Measurements from ENCODE around the gene ALDH16A1. TPM values are rescaled to one million over a fixed set of nuclear protein-coding genes. Genes with fewer than 3 reads are reported as not detected.

Gene ALDH16A1
- total RNA-seq, 1 donor: 17.7 TPM

- DNase-seq (ENCODE audit: low read depth): no peak
- H3K4me3 ChIP-seq (ENCODE audit: low read depth, low read length): no peak overlapping the region
- no peak for TF ChIP-seq CTCF (IDR thresholded peaks at IDR 0.05; ENCODE audit: insufficient read depth, low read depth, low read length)
Observed at GRCh38 chr19:49427855-49428546, 25.0 kb upstream of the ALDH16A1 start.

DNA sequence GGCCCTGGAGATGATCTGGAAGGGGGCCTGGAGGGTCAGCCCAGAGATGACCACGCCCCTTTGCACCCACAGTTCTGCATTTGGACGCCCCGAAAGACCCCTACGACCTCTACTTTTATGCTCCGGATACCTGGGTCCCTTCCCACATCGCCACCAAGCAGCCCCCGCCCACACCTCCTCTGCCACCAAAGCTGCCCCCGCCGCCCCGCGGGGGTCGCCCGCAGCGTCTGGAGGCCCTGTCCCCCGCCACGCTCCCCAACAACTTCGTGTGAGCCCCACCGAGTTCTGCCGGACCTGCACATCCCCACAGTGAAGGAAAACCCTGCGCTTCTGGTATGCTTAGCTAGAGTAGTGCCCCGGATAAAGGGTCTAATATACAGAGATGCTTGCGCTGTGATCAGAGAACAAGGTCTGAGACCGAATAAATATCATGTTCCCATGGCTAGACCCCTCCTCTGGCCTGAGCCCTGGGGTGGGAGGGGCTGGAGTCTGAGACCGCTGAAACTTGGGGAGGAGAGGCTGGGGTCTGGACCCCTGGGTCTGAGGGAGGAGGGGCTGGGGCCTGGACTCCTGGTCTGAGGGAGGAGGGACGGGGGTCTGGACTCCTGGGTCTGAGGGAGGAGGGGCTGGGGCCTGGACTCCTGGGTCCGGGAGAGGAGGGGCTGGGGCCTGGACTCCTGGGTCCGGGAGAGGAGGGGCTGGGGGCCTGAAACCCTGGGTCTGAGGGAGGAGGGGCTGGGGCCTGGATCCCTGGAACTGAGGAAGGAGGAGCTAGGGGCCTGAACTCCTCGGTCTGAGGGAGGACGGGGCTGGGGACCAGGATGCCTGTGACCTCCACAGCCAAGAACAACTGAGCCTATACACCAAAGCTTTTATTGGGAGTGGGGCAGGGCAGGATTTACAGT lies 24.2 kb upstream of the ALDH16A1 start:
- DNase-seq (ENCODE audit: low read depth): no peak
- TF ChIP-seq CTCF (IDR thresholded peaks at IDR 0.05; ENCODE audit: insufficient read depth, low read depth, low read length): no peak
- H3K4me3 ChIP-seq (ENCODE audit: low read depth, low read length): no peak overlapping the region

- DNase-seq (ENCODE audit: low read depth): no peak
- no peak overlapping the region for H3K4me3 ChIP-seq (ENCODE audit: low read depth, low read length)
- TF ChIP-seq CTCF (IDR thresholded peaks at IDR 0.05; ENCODE audit: insufficient read depth, low read depth, low read length): no peak
Observed at GRCh38 chr19:49430172-49430677, 22.8 kb upstream of the ALDH16A1 start.

- TF ChIP-seq CTCF (IDR thresholded peaks at IDR 0.05; ENCODE audit: insufficient read depth, low read depth, low read length): peak; percentile 31
- DNase-seq (ENCODE audit: low read depth): no peak
- no peak overlapping the region for H3K4me3 ChIP-seq (ENCODE audit: low read depth, low read length)
Observed at GRCh38 chr19:49430678-49431329, 22.2 kb upstream of the ALDH16A1 start.

- no peak for TF ChIP-seq CTCF (IDR thresholded peaks at IDR 0.05; ENCODE audit: insufficient read depth, low read depth, low read length)
- no peak for DNase-seq (ENCODE audit: low read depth)
- no peak overlapping the region for H3K4me3 ChIP-seq (ENCODE audit: low read depth, low read length)
Observed at GRCh38 chr19:49431330-49431749, 21.7 kb upstream of the ALDH16A1 start.

- no peak for TF ChIP-seq CTCF (IDR thresholded peaks at IDR 0.05; ENCODE audit: insufficient read depth, low read depth, low read length)
- DNase-seq (ENCODE audit: low read depth): no peak
- H3K4me3 ChIP-seq (ENCODE audit: low read depth, low read length): no peak overlapping the region
Observed at GRCh38 chr19:49432141-49433073, 20.6 kb upstream of the ALDH16A1 start.

Measured in fibroblast of villous mesenchyme (primary cell).